Esophagus muscularis mucosa (tissue), 3 donors: ENCODE data around the gene DUSP18.

Source experiments
- POLR2A ChIP-seq: fragments of 450-650 bp; IDR thresholded peaks from one replicate; pipeline ENCODE4 v1.6.1; 2017; ENCODE audit warnings: antibody characterized with exemption, moderate library complexity, mild to moderate bottlenecking, low read depth
- TF ChIP-seq, protein P1 (sequence below), 3 experiments: fragments of 200-600 bp in 2 of 3; fragments of 450-650 bp in 1 of 3; sonication (generic) in 2 of 3; IDR thresholded peaks; one replicate each; pipeline ENCODE4 v1.5.1; 2017 to 2019; ENCODE audit warnings: antibody characterized with exemption in 3 of 3, mild to moderate bottlenecking in 2 of 3, moderate library complexity in 1 of 3

GRCh38 chr22:30640839-30641430 is 26.7 kb downstream of the DUSP18 start:
- no peak for TF ChIP-seq POLR2A
- TF ChIP-seq, protein P1, sequence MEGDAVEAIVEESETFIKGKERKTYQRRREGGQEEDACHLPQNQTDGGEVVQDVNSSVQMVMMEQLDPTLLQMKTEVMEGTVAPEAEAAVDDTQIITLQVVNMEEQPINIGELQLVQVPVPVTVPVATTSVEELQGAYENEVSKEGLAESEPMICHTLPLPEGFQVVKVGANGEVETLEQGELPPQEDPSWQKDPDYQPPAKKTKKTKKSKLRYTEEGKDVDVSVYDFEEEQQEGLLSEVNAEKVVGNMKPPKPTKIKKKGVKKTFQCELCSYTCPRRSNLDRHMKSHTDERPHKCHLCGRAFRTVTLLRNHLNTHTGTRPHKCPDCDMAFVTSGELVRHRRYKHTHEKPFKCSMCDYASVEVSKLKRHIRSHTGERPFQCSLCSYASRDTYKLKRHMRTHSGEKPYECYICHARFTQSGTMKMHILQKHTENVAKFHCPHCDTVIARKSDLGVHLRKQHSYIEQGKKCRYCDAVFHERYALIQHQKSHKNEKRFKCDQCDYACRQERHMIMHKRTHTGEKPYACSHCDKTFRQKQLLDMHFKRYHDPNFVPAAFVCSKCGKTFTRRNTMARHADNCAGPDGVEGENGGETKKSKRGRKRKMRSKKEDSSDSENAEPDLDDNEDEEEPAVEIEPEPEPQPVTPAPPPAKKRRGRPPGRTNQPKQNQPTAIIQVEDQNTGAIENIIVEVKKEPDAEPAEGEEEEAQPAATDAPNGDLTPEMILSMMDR (IDR thresholded peaks at IDR 0.05) = no peak
